GM19043 (cell line): ENCODE data around the gene PPP5C.
"Not testable (repeated sequence)": the region's sequence is repeated elsewhere in the genome, so short reads cannot be mapped to it uniquely, and the experiment has no call there.

Experiments used
- ATAC-seq: cut with Tn5 transposase; IDR thresholded peaks from one replicate; pipeline ENCODE4 v1.9.1; 2021; ENCODE audit warnings: low read depth; ENCODE audit not compliant: unreplicated experiment

The PPP5C gene

DNA sequence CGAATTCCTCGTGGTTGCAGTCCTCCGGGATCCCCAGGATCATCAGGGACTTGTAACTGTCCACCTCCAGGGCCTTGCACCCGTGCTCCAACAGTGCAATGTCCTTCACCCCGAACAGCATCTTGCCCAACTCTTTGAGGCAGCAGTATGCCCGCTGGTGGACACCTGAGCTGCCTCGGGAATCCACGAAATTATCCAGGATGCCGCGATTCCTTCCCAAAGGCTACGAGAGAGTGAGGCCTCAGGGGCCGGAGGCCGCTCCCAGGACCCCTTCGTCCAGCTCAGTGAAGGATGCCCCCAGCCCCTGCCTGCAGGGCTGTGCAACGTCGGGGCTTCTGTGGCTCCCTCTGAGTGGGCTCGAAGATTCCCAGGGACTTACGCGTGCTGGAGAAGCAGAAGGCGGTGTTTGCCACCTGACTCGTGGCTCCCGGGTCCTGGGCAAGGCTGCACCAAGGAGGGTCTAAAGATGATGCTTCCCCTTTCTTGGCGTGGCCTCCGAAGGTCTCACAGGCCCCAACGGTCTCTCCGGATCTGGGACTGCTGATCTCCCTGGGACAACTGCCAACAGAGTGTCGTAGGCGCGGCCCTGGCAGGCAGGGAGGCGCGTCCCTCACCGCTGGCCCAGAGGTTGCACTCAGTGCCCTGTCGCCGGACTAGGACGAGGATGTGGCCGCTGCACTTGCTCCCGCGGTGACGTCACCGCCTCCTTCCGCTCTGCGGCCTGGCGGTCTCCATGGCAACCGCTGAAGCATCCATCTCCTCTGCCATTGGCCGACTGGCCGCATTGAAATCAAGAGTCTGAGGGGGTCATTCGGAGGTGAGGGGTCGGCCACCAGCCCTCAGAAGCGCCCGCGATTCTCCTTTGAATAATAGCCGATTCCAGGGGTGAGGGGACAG lies 81.6 kb downstream of the PPP5C start, which contains the start of gene PNMA8C:
TSS of gene PNMA8C (minus strand) at position 698 of the 897 bp plus-strand sequence. CDS start at position 121, 577 bp downstream.
- no peak for ATAC-seq

DNA sequence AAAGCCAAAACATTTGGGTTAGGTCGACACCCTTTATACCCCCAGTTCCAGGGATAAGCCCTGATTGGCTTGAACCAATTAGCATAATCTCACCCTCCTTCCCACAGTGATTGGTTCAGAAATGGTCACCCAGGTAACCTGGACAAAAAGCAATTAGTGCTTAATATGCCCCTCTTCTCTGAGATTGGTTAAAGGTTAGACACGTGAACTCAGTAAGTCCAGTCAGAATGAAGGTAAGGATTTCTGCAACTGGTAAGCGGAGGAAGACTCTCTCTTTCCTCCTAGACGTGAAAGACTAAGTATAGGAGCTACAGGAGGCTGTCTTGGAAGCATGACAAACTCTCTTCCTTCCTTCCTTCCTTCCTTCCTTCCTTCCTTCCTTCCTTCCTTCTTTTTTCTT lies 83.1 kb downstream of the PPP5C start:
- ATAC-seq, result no peak

DNA sequence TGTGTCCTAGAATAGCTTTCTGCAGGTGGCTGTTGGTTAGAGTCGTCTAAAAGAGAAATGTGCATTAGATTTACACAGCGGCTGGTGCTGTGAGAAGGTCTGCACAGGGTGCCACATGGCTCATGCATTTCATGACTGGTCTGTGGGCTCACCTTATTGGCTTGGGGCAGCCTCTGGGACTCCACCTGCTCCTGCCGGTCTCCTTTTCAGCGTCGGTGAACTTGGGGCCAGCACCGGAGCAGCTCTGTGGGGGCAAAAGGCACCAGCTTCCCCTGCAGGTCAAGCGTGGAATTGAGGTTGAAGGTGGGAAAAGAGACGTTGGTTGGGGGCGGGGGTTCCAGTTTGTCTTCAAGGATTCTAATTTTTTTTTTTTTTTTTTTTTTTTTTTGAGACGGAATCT lies 84.9 kb downstream of the PPP5C start:
- no peak for ATAC-seq

DNA sequence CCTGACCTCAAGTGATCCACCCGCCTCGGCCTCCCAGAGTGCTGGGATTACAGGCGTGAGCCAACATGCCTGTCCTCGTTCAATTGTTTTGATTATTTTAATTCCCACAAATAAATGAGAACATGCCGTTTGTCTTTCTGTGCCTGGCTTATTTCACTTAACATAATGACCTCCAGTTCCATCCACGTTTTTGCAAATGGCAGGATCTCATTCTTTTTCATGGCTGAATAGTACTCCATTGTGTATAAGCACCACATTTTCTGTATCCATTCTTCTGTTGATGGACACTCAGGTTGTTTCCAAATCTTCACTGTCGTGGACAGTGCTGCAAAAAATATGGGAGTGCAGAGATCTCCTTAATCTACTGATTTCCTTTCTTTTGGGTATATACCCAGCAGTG lies 86.6 kb downstream of the PPP5C start:
- not testable (repeated sequence) for ATAC-seq

DNA sequence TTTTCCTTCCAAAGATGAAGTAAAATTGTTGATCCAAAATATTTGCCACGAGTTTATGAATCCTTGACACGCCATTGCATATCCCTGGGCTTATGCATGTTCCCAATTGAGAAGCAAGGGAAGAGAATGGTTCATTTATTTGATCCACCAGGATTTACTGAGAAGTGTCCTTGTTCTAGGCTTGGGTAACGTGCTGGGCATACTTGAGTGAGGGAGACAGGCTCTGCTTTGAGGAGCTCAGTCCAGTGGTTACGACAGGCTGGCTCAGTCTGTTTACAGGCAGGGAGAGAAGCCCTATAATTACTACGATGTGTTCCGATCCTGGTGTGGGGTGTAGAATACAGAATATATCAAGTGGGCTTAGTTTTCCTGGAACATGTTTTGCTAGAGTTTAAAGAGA lies 88.1 kb downstream of the PPP5C start:
- ATAC-seq, result no peak

DNA sequence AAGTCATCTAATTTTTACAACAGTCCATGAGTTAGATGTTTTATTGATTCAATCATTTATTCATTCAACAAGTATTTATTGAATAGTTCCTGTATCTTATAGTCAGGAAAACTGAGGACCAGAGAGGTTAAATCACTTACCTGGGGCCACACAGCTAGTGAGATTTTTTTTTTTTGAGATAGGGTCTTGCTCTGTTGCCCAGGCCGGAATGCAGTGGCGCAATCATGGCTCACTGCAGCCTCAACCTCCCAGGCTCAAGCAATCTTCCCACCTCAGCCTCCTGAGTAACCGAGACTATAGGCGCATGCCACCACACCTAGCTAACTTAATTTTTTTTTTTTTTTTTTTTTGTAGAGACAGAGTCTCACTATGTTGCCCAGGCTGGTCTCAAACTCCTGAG lies 88.8 kb downstream of the PPP5C start:
- not testable (repeated sequence) for ATAC-seq
